ENCODE measurements around the gene CACNG6.

Gene CACNG6

DNA sequence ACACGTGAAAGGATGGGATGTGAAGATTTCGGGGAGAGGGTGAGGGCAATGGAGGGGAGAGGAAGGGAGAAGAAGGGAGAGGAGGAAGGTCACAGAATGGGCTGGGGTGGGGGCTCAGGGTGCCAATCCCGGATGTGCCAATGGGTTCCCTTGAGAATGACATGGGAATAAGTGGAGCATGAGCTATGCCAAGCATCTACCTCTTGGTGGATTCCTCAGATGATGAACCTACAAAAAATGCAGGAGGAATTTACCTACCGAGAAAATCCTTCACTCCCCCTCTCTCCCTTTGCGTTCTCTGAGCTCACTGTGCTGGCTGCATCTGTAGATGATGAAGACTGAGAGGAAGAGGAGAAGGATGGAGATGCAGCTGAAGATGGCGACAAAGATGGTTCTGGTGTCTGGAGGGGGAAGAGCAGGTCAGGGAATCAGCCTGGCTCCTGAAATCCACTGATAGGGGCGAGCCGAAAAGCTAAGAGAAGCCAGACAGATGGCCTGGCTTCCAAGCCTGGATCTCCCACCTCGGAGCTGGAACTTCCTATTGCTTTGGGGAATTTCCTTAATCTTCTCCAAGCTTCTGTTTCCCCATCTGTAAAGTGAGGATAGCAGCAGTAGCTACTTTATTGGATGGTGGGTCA lies 50.7 kb downstream of the CACNG6 start:
- no peak for DNase-seq (ENCODE audit: extremely low read depth in 1 of 2, low read depth in 1 of 2)

DNA sequence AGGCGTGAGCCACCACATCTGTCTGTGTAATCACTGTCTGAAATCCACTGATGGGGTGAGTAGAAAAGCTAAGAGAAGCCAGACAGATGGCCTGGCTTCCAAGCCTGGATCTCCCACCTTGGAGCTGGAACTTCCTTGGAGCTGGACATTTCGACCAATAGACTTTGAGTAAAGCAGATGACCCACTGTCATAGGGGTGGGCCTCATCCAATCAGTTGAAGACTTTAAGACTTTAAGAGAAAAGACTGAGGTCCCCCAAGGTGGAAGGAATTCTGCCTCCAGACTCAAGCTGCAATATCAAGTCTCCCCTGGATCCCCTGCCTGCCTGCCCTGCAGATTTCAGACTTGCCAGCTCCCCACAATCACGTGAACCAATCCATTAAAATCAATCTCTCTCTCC lies 51.6 kb downstream of the CACNG6 start:
- no peak for DNase-seq (ENCODE audit: extremely low read depth in 1 of 2, low read depth in 1 of 2)

DNA sequence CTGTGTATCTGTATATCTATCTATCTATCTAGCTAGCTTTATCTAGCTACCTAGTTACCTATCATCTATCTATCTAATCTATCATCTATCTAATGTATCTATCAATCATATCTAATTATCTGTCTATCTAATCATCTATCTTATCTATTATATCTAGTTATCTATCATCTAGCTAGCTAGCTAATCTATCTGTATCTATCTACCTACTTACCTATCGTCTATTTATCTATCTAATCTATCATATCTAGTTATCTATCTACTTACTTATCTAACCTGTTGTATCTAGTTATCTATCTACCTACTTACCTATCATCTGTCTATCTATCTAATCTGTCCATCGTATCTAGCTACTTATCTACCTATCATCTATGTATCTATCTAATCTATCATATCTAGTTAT lies 54.3 kb downstream of the CACNG6 start:
- no peak for DNase-seq (ENCODE audit: extremely low read depth in 1 of 2, low read depth in 1 of 2)

DNA sequence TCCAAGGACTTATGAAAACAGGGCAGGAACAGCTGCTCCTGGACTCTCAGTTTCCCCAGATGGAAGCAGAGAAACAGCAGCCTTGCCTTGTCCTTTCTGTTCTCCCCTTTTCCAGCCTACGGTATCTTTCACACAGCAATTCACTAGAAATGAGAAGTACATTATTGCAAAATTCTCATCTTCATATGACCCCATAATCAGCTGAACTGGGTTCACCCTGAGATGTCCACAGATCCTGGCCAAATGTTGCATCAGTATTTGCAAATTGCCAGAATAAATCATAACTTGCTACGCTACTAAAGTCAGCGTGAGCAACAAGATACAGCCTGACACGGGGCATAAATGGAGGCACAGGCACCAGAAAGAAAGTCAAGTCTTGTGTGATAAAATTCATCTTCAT lies 56.2 kb downstream of the CACNG6 start:
- no peak for DNase-seq (ENCODE audit: extremely low read depth in 1 of 2, low read depth in 1 of 2)

All from stimulated activated CD8-positive, alpha-beta memory T cell treated with anti-CD3 and anti-CD28 coated beads, Interleukin-7, amount 100 ng/mL, for 48 hours (primary cell).